GM18520 (cell line): ENCODE measurements around the gene SUMO1.

Source experiments
- ATAC-seq: cut with Tn5 transposase; IDR thresholded peaks from one replicate; pipeline ENCODE4 v1.9.1; 2021; ENCODE audit not compliant: unreplicated experiment

Gene SUMO1

DNA sequence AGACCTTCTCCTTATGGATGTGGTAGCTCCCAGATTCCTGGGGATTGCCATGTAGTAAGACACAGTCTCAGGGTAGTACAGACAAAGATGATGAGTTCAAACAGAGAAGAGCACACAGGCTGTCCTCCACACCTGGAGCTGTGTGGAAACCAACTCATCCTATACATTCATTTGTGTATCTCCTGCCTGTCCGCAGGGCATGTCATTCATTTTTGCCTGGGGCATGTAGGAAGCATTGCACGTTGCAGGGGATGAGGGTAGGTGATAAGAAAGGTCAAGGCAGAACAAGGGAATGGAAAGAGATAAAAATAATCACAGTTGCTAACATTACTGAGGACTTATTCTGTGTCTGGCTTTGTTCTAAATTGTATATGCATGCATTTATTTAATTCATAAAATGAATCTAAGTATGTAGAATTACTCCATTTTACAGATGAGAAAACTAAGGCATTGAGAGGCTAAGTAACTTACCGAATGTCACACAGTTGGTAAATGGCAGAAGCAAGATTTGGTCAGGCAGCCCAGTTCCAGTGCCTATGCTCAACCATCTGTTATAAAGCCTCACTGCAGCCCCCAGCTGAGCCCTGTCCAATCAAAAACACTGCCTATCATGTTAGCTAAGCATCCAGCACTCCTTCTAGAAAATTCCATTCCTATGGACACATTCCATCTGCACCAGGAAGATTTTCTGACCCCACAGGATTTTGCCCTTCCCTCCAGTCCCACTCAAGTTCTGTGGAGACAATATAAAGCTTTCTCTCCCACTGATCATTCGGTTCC is 81.0 kb downstream of the SUMO1 start:
- no peak for ATAC-seq
